Activated T-cell treated with anti-CD3 and anti-CD28 coated beads, Interleukin-2, amount 50 U/mL, for 48 hours (primary cell): ENCODE data around the gene CCL18.
"Not testable (repeated sequence)": the region's sequence is repeated elsewhere in the genome, so short reads cannot be mapped to it uniquely, and the experiment has no call there.

Experiments used
- DNase-seq, 2 experiments: peaks; one replicate each; pipeline ENCODE4 v3.0.0-alpha.2; 2020

CCL18 gene

GRCh38 chr17:36063786-36064541 lies at the start of gene CCL18:
Gene CCL18, plus strand, starts transcription at chr17:36064272. Its CDS starts 71 bp downstream, at chr17:36064343.
- no peak for DNase-seq

GRCh38 chr17:36014946-36015345 lies 49.1 kb upstream of the CCL18 start:
- no peak for DNase-seq

DNA sequence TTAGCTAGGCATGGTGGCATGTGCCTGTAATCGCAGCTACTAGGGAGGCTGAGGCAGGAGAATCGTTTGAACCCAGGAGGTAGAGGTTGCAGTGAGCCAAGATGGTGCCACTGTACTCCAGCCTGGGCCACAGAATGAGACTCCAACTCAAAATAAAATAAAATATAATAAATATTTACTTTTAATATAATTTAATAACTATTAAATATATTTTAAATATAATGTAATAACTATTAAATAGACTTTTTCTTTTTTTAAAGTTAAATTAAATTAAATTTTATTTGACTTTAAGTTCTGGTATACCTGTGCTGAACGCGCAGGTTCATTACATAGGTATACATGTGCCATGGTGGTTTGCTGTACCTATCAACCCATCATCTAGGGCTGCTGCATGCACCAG lies 48.2 kb upstream of the CCL18 start:
- not testable (repeated sequence) for DNase-seq

DNA sequence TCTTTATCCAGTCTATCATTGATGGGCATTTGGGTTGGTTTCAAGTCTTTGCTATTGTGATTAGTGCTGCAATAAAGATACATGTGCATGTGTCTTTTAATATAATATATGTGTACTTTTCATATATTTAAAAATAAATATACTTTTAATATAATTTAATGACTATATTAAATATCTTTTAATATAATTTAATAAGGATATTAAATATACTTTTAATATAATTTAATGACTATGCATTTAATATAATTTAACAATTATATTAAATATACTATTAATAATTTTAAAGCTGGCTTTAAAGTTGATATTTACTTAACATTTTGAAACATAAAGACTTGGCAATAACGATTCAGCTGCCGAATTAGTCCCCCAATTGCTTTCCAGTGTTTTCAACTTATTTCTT lies 47.5 kb upstream of the CCL18 start:
- DNase-seq, result no peak

DNA sequence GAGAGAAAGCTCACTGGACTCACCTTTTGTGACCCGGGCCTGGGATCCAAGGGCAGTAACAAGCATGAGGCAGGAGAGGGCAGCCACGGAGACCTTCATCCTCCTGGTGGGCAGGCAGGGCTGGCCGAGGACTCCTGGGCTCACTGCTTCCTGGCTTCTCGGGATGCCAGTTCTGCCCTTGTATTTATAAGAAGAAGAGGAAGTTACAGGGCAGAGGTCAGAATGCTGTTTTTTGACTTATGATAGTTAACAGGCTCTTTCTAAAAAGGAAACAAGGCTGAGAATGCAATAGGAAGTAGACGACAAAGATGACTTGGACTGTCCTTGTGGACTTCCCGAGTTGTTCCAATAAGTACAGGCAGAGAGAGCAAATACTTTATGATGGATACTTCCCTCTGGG lies 46.3 kb upstream of the CCL18 start, which contains the start of gene CCL23:
Gene CCL23 (minus strand): TSS at position 174 of the 400 bp plus-strand sequence. CDS start 75 bp downstream, at position 99.
- DNase-seq, result no peak

GRCh38 chr17:36019423-36019822 lies 44.6 kb upstream of the CCL18 start:
- DNase-seq, result no peak

DNA sequence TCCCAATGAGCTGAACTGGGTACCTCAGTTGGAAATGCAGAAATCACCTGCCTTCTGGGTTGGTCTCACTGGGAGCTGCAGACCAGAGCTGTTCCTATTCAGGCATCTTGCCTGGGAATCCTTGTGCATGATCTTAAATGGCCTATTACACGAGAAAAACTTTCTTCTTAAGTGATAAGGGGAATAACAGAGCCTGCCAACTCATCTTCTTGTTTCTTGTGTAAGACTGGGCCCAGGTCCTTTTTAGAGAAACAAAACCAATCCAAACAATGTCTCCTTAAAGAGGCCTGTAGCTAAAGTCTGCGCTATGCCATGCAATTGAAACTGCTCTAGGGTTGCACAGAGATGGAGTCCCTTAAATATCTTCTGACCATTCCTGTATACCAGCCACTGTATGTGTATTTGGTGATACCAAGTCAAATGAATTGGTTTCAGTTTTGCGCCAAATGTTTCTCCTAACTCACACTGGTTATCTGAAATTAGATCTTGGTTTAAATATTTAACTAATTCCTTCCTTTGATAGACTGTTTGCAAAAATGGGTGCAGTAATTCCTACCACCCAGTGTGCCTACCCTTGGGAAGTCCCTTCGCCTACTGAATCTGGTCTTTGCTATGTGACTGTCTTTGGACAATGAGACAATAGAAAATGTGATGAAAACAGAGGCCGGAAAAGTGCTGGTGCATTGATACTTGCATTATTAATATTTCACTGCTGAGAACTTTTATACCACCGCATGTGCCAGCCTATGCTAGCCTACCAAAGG lies 39.8 kb upstream of the CCL18 start:
- DNase-seq, result no peak

DNA sequence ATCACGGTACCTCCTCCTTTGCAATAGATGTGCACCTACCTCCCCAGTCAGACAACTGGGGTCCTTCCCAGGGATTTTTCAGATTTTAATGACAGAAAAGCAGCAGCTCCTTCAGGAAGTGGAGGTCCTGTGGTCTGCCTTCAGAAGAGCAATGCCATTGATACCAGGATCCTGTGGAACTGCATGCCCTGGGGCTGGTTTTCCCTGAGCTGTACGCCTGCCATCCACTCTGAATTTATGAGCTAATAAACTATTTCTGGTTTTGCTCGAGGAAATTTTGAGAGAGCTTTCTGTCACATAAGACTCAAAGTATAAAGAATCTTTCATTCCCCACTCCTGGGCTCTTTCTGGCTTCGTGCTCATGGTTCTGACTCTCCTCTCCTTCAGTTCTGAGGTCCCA lies 36.3 kb upstream of the CCL18 start:
- DNase-seq, result no peak

GRCh38 chr17:36030956-36031355 lies 33.1 kb upstream of the CCL18 start:
- DNase-seq, result no peak

DNA sequence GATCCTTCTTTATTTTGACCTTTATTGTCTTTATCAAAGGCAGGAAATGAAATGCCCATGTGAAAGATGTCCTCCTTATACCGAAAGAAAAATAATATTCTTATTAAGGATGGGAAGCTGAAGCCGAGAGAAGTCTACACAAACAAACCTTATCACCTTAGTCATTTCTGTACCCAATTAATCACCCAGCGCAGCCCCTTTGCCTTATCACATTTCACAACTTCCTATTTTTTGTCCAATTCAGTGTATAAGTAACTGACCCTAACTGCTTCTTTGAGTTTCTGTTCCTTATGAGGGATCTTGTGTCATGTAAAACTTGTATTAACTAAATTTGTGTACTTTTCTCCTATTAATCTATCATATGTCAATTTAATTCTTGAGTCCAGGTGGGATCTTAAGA lies 29.9 kb upstream of the CCL18 start:
- no peak for DNase-seq

GRCh38 chr17:36036235-36036634 lies 27.8 kb upstream of the CCL18 start:
- no peak for DNase-seq

DNA sequence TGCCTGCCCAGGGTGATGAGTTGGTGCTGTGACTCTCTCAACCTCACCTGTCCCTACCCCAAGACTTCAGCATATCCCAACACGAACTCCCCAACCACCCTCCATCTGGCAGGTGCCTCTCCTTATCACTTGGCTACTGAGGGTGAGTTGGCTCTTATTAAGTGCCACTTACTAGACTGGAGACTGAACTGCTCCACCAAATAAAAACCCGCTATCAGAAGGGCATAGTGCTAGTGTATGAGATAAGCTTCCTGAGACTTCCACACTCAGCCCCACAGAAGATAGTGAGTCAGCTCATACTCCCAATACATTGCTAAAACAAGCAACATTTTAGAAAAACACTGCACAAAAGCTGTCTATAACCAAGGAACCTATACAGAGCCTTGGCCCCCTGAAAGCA lies 16.0 kb upstream of the CCL18 start:
- no peak for DNase-seq

- DNase-seq, result no peak
These were observed 14.4 kb upstream of the CCL18 start for GRCh38 chr17:36049643-36050042.

DNA sequence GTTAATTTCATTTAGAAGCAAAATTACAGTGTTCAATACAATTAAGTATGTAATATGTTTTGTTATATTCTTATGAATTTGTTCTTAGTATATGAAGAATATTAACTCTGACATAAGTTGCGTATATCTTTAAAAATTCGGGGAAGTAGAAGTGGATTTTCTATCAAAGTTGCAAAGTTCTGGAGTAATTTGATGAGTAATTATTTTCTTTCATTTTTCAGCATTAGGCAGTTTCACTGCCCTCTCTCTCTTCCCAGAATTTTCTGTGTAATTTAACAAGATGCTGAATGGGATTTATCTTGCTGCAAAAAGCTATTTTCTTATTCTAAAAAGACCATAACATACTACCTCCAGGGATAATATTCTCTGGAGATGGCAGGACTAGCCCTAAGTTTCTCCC lies 8.9 kb upstream of the CCL18 start:
- DNase-seq, result no peak

DNA sequence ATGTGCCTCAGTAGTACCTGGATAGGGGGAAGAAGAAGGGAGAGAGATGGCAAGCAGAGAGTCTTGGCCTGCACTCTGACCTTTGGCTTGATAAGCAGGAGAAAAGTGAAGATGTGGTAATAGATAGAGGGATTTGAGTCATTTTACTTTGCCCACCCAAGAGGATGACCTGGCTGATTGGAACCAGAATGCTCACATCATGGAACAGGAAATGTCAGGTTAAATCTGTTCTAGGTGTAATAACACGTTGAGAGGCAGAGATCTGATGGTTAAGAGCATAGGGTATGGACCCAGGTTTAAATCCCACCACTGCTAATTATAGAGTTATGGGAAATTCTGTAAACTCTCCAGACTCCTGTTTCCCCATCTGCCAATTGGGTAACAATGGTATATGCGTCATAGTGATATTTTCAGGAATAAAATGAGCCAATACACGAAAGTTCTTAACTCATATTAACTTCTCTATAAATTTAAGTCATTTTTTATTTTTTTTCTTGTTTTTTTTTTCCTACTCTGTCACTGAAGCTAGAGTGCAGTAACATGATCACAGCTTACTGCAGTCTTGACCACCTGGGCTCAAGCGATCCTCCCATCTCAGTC lies 8.1 kb upstream of the CCL18 start:
- no peak for DNase-seq

DNA sequence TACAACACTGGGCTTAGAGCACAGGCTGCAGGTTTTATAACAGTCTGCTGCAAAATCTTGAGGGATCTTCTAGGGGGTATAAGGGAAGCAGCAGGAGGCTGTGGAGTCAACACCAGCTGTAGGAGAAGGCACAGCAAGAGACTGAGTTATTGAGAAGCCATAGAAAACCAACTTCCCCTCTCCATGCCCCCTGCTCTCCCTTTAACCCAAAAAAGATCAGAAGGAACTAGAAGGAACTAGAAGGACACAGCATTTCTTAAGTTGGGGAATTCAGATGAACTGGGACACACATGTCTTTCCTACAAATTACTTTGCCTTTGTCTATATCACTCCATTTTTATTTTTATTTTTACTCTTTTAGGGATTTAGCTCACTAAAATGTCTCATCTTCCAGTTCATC lies 6.2 kb upstream of the CCL18 start:
- no peak for DNase-seq

DNA sequence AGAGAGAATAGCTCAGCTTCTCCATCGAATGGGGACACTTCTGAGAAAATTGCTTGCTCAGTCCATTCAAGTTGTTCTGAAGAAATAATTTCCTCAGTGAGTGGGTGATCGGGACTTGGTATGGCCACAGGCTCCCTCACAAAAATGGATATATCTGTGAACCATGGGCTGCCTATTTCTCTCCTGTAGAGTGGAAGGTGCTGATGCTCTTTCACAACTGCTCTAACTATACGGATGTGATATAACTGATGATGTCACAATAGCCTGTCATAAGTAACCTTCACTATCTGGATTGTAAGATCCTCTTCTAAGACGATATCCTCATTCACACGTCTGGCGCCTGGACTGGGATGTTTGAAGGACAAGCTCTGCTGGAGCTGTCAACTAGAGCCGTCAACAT lies 4.7 kb upstream of the CCL18 start:
- no peak for DNase-seq

DNA sequence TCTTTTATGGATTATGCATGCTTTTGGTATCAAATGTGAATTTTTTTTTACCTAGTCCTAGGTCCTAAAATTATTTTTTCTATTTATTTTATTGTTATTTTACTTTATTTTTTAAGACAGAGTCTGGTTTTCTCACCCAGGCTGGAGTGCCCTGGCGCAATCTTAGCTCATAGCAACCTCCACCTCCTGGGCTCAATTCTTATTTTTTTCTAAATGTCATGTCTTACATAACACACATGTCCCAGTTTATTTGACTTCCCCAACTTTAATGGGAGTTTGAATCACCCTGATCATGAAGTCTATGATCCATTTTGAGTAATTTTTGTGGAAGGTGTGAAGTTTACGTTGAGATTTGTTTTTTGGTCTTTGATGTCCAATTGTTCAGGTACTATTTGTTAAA lies 3.3 kb upstream of the CCL18 start:
- DNase-seq, result no peak

- DNase-seq, result no peak
These were observed 2.4 kb downstream of the CCL18 start for GRCh38 chr17:36066365-36066985.

- DNase-seq, result no peak
These were observed 4.5 kb downstream of the CCL18 start for GRCh38 chr17:36068524-36068923.

DNA sequence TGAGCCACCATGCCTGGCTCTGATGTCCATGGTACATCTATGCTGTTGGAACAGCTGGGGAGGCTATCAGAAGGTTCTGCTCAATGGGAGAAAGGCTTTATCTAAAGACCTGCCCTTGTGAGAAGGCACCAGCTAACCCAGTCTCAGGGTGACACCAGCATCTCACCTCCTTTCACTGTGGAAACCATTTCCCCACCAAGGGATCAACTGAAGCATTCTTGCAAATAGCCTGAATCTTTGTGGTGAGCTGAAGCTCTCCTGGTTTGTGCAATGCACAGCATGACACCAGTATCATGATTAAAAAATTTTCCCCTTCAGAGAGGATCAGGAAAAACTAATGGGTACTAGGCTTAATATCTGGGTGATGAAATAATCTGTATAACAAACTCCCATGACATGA lies 5.1 kb downstream of the CCL18 start:
- DNase-seq, result no peak

GRCh38 chr17:36070427-36070826 lies 6.4 kb downstream of the CCL18 start:
- DNase-seq, result no peak

DNA sequence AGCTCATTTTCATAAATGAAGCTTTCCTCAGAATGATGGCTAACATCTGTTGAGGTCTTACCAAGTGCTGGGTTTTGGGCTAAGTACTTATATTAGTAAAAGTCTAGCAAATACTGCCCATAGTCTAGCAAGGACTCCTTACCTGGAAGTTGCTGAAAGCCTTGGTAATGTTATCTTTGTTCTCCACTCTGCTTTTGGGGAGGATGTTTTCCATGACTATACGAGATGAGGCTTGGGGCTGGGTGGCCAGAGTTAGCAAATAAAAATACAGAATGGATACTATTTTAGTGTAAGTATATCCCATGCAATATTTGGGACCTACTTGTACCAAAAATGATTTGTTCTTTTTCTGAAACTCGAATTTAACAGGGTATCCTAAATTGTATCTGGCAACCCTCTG lies 7.7 kb downstream of the CCL18 start:
- no peak for DNase-seq
